ENCODE results near the gene ERO1A.

Gene ERO1A

DNA sequence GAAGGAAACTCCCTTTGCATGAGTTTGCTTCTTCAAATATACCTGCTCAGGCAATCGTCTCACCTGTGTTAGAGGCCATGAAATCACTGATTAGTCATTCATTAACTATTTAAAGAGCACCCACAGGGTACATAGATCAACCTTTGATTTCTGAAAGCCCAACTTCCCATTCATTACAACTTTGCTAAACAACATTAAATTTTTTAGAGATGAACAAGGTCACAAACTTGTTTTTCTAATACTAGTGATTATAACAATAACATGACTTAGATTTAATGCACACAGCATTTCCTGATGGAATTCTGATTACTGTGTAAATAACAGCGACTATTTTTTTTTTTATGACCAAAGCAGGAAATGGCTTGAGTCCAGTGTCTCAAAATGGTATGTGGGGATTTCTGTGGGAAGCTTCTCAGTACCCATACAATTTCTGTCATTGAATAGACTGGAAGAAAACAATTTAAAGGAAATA lies 5.4 kb upstream of the ERO1A start:
- no peak for DNase-seq (ENCODE audit: low read depth in 2 of 2)

DNA sequence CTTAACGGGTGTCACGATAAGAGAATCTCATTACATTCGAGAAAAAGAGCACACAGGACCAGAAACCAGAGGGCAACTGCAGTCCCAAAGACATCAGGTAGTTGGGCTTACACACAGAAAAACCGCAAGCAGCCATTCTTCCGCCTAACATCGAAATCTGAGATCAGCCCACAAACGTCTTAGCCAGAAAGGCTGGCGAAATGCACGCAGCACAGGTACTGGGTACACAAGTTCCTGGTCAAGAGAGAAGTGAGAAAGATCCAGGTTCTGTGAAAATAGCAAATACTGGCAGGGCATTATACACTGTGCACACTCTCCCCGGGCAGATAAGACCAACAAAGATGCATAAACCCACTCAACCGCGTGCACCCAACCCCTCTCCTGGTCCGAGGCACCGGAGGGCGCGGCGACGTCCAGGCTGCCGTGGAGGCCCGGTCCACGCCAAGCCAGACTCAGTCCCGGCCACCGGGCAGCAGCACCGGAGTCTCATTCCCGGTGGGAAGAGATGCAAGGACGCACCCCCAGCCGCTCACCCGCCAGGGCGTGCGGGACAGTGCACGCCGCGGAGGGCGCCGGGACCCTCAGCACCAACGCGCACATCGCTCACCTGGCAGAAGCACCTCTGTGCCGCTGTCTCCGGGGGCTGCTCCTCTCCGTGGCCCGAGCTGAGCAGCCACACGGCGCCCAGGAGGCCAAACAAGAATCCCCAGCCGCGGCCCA lies 437 bp downstream of the ERO1A start:
- no peak for DNase-seq (ENCODE audit: low read depth in 2 of 2)

DNA sequence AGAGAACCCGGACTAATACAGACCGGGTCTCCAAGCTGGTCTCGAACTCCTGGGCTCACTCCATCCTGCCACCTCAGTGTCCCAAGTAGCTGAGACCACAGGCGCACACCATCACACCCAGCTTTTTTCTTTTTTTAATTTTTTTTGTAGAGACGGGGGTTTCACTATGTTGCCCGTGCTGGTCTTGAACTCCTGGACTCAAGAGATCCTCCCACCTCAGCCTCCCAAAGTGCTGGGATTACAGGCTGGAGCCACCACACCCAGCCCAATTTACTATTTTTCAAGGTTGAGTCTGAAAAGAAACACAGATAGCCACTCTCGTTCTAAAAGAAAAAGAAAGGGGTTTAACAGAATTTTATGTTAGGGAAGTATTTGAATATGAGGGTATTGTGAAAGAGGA lies 1.8 kb downstream of the ERO1A start:
- no peak for DNase-seq (ENCODE audit: low read depth in 2 of 2)

DNA sequence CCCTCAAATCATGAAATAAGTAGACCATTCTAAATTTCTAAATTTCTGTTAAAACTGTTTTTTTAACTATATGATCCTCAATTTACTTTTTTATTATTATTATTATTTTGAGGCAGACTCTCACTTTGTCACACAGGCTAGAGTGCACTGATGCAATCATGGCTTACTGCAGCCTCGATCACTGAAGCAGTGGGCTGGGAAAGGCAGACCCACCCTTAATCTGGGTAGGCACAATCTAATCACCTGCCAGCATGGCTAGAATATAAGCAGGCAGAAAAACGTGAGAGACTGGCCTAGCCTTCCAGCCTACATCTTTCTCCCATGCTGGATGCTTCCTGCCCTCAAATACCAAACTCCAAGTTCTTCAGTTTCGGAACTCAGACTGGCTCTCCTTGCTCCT lies 2.3 kb downstream of the ERO1A start:
- no peak for DNase-seq (ENCODE audit: low read depth in 2 of 2)

DNA sequence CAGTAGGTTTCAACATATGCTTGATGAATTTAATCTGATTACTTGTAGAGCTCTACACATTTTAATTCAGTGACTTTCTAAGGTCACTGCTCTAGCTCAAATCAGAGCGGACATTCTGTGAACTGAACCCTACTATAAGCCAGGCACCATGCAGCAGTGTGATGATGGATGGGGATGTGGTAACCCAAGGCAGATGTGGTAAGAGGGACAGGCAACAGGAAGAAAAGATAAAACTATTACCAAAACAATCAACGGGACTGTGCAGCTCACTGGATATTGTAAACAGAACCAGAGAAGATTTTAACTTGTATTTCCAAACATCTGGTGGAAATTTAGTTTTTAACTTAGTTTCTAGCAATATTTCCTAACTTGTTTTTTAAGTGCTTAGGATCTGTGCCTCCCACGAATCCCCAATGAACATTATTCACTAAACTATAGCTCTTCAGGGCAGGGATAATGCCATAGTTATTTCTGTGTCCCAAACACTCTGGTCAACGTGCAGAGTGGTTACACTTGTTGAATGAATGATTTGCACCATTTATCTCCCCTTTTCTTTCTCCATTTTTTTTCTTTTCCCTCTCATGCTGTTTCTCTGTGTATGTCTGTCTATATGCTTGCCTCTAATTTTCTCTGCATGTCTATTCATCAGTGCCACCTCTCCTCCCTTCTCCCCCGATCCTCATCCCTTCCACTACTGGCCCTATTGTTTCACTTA lies 3.0 kb downstream of the ERO1A start:
- DNase-seq (ENCODE audit: low read depth in 2 of 2), result no peak

DNA sequence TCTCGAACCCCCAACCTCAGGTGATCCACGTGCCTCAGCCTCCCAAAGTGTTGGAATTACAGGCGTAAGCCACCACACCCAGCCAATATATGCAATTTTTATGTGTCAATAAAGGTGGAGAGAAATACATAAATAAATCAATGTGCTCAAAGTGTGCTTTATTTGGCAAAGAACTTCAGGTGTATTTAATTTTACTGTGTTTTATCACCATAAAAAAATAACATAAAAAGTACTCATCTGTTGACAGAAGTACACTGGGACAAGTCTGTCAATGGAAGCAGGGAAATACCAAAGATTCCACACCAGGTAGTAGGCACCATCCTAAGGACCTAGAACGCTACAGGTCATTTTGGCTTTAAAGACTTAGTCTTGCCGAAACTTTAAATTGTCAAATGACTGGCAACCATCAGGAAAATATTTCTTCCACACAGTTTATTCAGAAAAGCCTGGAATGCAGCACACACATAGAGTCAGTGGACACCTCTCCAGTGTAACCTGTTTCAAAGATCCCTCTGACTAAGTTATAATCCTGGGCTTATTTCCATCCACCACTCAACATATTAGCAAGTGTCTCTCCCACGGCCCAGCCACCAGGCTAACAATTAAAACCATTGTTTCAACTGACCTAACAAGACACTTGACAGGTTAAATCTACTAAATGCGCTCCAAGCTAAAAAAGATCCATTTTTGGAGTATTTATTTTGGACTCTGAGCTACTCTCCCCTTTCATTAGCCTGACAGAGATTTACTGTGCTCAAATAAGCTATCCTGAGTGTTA lies 4.2 kb downstream of the ERO1A start:
- no peak for DNase-seq (ENCODE audit: low read depth in 2 of 2)

DNA sequence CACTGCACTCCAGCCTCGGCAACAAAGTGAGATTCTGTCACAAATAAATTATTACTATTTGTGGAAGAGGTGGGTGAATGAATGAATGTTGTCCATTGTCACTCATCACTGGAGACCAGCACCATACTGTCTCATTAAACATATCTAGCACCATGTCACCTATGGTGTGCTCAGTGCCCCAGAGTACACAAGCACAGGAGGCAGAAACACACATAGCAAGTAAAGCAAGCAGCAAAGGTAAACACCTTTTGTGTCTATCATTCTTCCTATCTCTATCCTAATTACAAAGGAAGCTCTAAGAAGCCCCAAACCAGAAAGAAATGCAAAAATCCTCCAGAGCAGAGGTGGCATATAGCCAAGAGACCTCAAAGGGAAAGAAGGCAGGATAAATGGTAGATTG lies 9.2 kb downstream of the ERO1A start:
- no peak for DNase-seq (ENCODE audit: low read depth in 2 of 2)

DNA sequence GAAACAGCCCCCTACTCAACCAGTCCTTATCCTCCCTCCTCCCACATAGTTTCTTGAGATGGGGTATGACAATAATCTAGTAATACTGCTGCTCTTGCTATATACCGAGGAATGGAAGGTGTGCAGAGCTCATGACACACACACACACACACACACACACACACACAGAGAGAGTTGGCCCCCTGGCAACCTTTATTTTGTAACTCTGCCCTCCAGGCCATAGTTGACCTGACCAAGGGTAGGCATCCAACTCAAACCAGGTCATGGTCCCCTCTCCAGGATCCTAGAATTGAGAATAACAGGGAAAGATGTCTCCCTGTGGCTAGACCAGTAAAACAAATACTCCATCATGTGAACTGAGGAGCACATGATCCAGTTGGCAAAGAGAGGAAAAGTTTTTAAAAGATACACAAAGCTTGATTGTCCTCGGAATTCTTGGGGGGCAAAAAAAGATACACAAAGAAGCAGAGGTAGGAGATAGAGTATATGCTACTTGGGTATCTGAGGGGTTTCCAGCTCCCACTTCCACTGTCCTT lies 11.3 kb downstream of the ERO1A start:
- DNase-seq (ENCODE audit: low read depth in 2 of 2), result no peak

DNA sequence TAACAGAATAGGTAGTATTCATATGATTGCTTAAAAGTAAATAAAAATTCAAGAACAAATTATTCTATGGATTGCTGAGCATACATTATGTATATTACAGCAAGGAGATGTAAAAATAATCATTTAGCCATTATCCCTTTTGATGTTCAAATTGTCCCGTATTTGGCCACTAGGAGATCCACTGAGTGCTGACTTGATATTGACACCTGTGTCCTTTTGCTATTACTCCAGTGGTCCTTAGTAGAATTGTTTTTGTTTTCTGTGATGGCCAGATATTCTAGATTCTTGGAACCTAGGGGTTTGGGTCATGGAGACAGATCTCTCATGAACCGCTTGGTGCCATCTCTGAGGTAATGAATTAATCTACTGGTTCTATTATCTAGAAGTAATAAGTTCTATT lies 16.8 kb downstream of the ERO1A start:
- DNase-seq (ENCODE audit: low read depth in 2 of 2), result no peak

DNA sequence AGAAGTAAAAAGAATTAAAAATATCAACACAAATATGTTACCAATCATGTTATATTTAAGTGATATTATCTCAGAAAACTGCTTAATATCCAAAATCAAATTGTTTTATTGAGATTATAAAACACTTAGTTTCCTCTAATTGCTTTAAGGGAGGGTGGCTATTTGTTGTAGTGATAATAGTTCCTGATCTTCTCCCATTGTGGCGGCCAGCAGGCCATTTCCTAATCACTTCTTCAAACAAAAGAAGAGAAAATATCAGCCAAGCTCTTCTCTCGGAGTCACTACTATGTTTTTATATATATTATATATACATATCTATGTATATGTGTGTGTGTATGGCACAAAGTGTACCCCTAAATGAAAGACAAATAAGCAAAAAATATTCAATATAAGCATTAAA lies 31.5 kb downstream of the ERO1A start:
- DNase-seq (ENCODE audit: low read depth in 2 of 2), result no peak

DNA sequence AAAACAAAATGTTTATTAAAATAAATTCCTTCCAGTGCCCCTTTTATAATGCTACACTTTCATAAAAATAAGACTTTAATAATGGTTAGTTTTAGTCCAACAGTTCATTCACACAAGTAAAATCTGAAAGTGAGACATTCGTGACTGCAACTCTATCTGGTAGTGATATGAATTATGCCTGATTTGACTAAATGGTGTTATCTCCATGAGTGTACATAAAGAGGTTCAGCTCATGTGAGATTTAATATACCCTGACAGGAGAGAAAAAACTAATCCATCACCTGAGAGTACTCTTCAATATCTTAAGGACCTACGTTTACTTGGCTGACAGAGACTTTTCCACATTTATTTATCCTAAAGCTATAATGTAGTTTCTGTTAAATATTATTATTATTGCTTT lies 34.0 kb downstream of the ERO1A start:
- no peak for DNase-seq (ENCODE audit: low read depth in 2 of 2)

DNA sequence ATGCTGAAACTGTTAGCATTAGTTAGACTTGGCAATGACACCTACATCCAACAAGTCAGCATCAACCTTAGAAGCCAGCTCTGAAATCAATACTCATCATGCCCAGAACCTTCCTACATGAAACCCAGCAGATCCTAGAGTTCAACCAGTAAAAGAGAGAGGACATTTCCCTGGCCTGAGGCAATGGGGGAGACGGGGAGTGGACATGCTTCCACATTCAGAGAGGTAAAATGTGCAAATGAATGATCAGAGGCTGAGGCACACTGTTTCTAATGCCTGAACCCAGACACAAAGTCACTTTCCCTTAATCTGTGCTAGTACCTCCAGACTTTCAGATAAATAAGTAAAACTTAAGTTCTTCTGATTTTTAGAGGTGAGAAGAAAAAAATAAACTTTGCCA lies 34.5 kb downstream of the ERO1A start:
- DNase-seq (ENCODE audit: low read depth in 2 of 2), result no peak

DNA sequence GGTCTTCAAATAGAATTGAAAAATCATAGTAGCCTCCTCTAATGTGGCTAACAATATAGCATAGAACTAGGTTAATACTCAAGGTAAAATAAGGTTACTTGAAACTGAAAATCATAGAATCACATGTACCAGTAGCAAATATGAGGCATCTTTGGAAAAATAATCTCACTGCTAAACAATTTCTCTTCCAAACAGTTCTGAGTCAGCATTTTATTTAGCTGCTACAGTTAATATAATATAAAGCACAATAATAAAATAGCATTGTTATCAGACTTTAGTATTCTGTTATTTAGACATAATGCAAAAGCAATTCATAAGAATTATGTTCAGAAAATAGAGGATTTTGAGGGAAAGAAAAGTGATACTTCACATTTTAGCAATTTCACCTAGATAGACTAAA lies 35.0 kb downstream of the ERO1A start:
- DNase-seq (ENCODE audit: low read depth in 2 of 2), result no peak

DNA sequence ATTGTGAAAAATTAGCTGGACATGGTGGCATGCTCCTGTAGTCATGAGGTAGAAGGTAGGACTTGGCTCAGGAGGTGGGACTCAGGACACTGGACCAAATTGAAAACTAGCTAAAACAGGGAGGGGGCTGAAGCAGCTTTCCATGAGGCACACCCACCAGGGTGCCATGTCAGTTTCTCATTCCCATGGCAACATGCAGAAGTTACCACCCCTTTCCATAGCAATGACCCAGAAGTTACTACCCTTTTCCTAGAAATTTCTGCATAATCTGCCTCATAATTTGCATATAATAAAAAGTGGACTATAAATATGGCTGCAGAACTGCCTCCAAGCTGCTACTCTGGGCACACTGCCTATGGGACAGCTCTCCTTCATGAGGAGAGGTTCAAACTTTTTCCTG lies 38.5 kb downstream of the ERO1A start:
- DNase-seq (ENCODE audit: low read depth in 2 of 2), result no peak

DNA sequence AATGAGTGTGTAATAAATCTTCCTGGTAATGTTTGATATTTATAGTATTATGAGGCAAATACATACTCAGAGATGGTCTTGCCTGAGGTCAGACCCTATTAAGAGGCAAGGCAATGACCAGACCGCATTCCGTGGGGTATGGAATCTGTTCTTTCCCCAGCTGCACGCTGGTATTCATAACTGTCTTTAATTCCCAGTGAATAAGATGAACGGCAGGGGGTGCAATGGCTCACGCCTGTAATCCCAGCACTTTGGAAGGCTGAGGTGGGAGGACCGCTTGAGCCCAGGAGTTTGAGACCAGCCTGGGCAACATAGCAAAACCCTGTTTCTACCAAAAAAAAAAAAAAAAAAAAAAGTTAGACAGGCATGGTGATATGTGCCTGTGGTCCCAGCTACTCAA lies 44.6 kb downstream of the ERO1A start:
- DNase-seq (ENCODE audit: low read depth in 2 of 2), result no peak

DNA sequence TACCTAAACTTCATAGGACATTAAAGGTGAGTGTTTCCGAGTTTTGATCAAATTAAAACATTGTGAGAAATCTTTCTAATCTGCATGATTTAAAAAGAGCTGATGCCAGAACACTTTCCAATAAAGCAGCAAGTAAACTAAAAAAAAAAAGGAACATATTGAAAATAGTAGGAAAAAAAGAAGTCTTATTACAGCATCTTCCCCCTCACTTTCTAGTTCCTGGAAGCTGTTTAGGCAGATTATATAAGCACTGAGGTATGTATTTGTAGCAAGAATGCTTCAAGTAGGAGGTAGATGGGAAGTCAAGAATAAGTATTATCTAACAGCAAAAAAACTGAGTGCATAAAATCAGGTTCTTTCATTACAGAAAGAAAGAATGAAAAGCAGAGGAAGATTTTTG lies 45.8 kb downstream of the ERO1A start:
- DNase-seq (ENCODE audit: low read depth in 2 of 2), result no peak

DNA sequence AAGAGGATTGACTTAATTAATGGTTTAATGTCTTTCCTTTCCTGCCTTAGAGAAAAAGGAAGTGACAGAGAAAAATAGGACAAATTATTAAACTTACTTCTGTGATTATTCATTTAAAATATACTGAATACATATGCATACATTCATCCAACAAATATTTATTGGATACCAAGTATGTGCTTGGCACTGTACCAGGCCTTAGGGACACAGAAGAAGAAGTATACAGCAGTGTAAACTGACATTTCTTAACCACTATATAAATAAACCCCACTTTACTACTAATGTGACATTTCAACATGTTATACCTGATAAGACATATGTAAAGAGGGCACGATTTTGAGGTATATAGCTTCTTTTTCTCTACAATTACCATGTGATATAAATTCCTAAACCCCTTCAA lies 53.6 kb downstream of the ERO1A start:
- no peak for DNase-seq (ENCODE audit: low read depth in 2 of 2)

DNA sequence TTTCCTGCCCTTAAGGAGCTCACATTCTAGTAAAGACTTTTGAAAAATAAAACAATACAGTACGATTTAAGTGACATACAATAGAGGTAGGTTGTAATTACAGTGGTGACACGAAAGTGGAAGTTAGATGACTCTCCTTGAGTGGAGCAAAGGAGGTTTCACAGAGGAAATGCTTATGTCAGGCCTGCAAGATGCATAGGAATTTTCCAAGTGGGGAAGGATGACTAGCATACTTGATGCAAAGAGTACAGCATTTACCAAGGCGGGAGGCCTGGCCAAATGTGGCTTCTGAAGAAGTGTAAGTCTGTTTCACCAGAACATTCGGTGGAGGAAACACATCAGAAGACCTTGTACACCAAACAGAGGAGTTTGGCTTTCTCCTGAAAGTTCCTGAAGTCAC lies 55.2 kb downstream of the ERO1A start:
- DNase-seq (ENCODE audit: low read depth in 2 of 2), result no peak

DNA sequence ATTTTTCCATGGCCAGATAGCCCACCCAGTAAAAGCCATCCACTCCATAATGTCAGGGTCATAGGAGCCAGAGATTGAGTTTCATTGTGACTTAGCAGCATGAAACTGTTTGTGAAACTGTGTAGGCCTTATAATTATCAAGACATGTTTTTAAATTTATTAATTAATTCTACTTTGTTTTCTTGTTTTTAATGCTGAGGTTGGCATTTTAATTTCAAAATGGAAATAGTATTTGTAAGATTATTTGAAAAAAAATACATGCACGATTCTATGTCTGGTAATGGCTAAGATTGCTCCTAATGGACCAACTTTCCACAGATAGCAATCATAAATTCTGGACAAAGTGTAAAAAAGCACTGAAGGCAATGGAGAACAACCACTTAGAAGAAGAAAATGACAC lies 75.7 kb downstream of the ERO1A start:
- DNase-seq (ENCODE audit: low read depth in 2 of 2), result no peak

DNA sequence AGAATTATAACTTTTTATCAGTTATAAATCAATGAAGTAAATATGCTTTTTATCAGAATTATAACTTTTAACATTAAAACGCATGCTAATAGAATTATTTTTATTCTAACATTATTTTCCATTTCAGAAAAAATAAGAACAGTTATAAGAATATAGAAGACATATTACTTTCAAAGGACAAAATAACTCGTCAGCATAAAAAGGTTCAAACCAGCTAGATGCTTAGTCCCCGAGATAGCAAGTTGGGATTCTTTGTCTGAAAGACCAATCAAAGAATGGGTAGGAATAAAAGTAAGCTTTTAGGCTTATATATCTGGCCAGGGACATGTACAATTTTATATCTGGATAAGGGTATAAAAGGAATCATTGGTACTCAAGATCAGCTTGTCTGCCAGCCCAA lies 76.8 kb downstream of the ERO1A start:
- no peak for DNase-seq (ENCODE audit: low read depth in 2 of 2)

DNA sequence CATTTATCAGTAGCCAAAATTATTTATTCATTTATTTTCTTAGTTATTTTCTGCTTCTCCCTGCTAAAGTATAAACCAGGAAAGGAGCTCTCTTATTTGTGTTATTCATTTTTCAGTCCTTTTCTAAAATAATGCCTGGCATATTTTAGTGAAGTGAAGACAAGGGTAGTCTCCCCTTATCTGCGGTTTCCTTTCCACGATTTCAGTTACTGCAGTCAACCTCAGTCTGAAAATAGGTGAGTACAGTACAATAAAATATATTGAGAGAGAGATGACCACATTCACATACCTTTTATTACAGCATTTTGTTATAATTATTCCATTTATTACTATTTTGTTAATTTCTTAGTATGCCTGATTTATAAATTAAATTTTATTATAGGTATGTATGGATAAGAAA lies 85.2 kb downstream of the ERO1A start:
- no peak for DNase-seq (ENCODE audit: low read depth in 2 of 2)

DNA sequence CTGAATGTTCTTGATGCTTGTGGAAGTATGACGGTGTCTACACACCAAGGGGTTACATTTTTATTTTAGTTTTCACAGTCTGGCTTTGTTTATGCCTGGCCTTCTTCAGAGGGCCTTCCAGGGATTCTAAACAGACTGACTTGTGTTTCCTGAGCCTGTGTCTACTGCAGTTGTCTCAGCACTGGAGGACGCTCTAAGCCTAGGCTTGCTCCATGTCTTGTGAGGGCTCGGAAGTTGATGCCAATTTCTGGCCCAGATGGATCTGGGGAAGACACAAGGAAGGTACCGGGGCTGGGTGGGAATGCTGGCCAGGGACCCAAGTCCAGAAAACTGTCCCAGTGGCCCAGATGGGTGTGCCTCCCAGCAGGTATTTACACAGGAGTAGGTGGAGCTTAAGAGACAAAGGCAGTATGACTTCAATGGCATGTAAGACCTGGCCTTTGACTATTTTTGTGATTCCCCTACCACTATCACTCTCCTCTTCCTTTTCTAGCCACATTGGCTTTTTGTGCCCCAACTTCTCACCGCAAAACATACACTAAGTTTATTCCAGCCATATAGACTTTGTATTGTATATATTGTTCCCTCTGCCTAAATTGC lies 85.8 kb downstream of the ERO1A start:
- no peak for DNase-seq (ENCODE audit: low read depth in 2 of 2)
